Nephron progenitor cell (in vitro differentiated cells): ENCODE results near the gene NBEAL1.
"Not testable (repeated sequence)": the region's sequence is repeated elsewhere in the genome, so short reads cannot be mapped to it uniquely, and the experiment has no call there.

ENCODE experiments used
- DNase-seq: peaks from one replicate; pipeline ENCODE4 v3.0.0; 2021
- H3K27ac Mint-ChIP-seq: 2 replicates; pipeline ENCODE4 v1.8.0; 2021; ENCODE audit warnings: mild to moderate bottlenecking, moderate library complexity, mixed read lengths
- H3K27me3 Mint-ChIP-seq: 2 replicates; pipeline ENCODE4 v1.8.0; 2021; ENCODE audit warnings: mild to moderate bottlenecking, low read depth, mixed read lengths; ENCODE audit not compliant: poor library complexity
- H3K36me3 Mint-ChIP-seq: 2 replicates; pipeline ENCODE4 v1.8.0; 2021; ENCODE audit warnings: low read depth, mixed read lengths
- H3K4me1 Mint-ChIP-seq: 2 replicates; pipeline ENCODE4 v1.8.0; 2021; ENCODE audit warnings: mixed read lengths
- H3K4me3 Mint-ChIP-seq: 2 replicates; pipeline ENCODE4 v1.8.0; 2021; ENCODE audit warnings: mild to moderate bottlenecking, moderate library complexity, mixed read lengths
- H3K9me3 Mint-ChIP-seq: 2 replicates; pipeline ENCODE4 v1.8.0; 2021; ENCODE audit warnings: mild to moderate bottlenecking, moderate library complexity, mixed read lengths
- CTCF ChIP-seq: fragments of 200-600 bp; sonication (generic); IDR thresholded peaks from 2 replicates; pipeline ENCODE4 v1.5.0; 2021; ENCODE audit warnings: antibody characterized with exemption

The NBEAL1 gene

GRCh38 chr2:203033395-203033794 is 18.7 kb downstream of the NBEAL1 start:
- Mint-ChIP-seq H3K9me3 (peaks cover 11% of the 10 kb centered on the region), H3K4me3 (no peak overlapping the region), H3K27me3 (no peaks in the 10 kb centered on the region), H3K4me1 (no peaks in the 10 kb centered on the region), H3K36me3 (peaks cover 10% of the 10 kb centered on the region), H3K27ac (no peak overlapping the region)
- no peak for DNase-seq
- no peak for TF ChIP-seq CTCF

GRCh38 chr2:203035879-203036470 is 21.3 kb downstream of the NBEAL1 start:
- no peak overlapping the region for H3K27ac Mint-ChIP-seq
- H3K36me3 Mint-ChIP-seq: peaks cover 10% of the 10 kb centered on the region
- DNase-seq: no peak
- peaks cover 11% of the 10 kb centered on the region for H3K9me3 Mint-ChIP-seq
- TF ChIP-seq CTCF: no peak
- no peak overlapping the region for H3K4me3 Mint-ChIP-seq
- no peaks in the 10 kb centered on the region for H3K27me3 Mint-ChIP-seq
- no peaks in the 10 kb centered on the region for H3K4me1 Mint-ChIP-seq

- no peaks in the 10 kb centered on the region for H3K4me1 Mint-ChIP-seq
- H3K4me3 Mint-ChIP-seq: no peak overlapping the region
- no peak for TF ChIP-seq CTCF
- peaks cover 2% of the 10 kb centered on the region for H3K27me3 Mint-ChIP-seq
- H3K9me3 Mint-ChIP-seq: peaks cover 9% of the 10 kb centered on the region
- H3K36me3 Mint-ChIP-seq: peaks cover 7% of the 10 kb centered on the region
- no peak overlapping the region for H3K27ac Mint-ChIP-seq
- DNase-seq: no peak
Observed at GRCh38 chr2:203037026-203037425, 22.4 kb downstream of the NBEAL1 start.

GRCh38 chr2:203038586-203038985 is 23.9 kb downstream of the NBEAL1 start:
- Mint-ChIP-seq H3K4me3 (no peak overlapping the region), H3K9me3 (peaks cover 3% of the 10 kb centered on the region), H3K27ac (no peak overlapping the region), H3K27me3 (peaks cover 2% of the 10 kb centered on the region), H3K4me1 (no peaks in the 10 kb centered on the region), H3K36me3 (peaks cover 14% of the 10 kb centered on the region)
- no peak for DNase-seq
- TF ChIP-seq CTCF: no peak

- H3K27me3 Mint-ChIP-seq, H3K9me3 Mint-ChIP-seq, H3K27ac Mint-ChIP-seq, DNase-seq, H3K4me1 Mint-ChIP-seq, H3K4me3 Mint-ChIP-seq: not testable (repeated sequence)
- peaks cover 18% of the 10 kb centered on the region for H3K36me3 Mint-ChIP-seq
Observed at GRCh38 chr2:203039211-203039610, 24.5 kb downstream of the NBEAL1 start.

- H3K9me3 Mint-ChIP-seq: no peaks in the 10 kb centered on the region
- H3K4me3 Mint-ChIP-seq: no peak overlapping the region
- H3K4me1 Mint-ChIP-seq: no peaks in the 10 kb centered on the region
- peaks cover 2% of the 10 kb centered on the region for H3K27me3 Mint-ChIP-seq
- no peak for TF ChIP-seq CTCF
- peak overlapping the region; percentile 57 for H3K27ac Mint-ChIP-seq
- no peak for DNase-seq
- H3K36me3 Mint-ChIP-seq: peaks cover 23% of the 10 kb centered on the region
Observed at GRCh38 chr2:203040966-203041521, 26.4 kb downstream of the NBEAL1 start.
